ENCODE measurements around the gene SARNP.
"Not testable (repeated sequence)": the region's sequence is repeated elsewhere in the genome, so short reads cannot be mapped to it uniquely, and the experiment has no call there.

SARNP gene

GRCh38 chr12:55789171-55789570 is 28.4 kb downstream of the SARNP start:
- DNase-seq: no peak

DNA sequence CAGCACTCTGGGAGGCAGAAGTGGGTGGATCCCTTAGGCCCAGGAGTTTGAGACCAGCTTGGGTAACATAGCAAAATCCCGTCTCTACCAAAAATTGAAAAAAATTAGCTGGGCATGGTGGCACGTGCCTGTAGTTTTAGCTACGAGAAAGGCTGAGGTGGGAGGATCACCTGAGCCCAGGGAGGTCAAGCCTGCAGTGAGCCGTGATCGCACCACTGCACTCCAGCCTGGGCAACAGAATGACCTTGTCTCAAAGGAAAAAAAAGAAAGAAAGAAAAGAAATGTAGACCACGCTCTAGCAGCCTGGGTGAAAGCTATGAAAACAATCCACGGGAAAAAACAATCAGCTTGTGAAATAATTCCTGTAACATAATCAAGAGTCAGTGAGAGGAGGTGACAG is 29.0 kb downstream of the SARNP start:
- no peak for DNase-seq

GRCh38 chr12:55780685-55781084 is 36.8 kb downstream of the SARNP start:
- no peak for DNase-seq

GRCh38 chr12:55777856-55778255 is 39.7 kb downstream of the SARNP start:
- no peak for DNase-seq

DNA sequence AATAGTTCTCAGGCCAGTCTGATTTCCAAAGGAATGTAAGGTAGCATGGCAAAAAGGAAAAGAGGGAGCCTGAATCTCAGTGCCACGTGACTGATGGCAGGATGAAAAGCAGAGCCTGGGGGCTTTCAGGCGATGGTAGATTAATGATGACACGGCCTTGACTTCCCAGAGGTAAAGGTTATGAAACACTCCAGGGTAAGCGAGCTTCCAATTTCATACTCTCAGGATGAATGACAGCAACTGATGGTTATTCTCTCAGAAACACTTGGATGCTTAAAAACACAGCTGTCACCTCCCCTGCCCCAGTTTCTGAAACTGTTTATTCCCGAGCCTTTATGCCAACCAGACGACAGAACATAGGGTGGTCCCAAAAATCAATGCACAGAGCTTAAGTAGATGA is 45.8 kb downstream of the SARNP start:
- no peak for DNase-seq

DNA sequence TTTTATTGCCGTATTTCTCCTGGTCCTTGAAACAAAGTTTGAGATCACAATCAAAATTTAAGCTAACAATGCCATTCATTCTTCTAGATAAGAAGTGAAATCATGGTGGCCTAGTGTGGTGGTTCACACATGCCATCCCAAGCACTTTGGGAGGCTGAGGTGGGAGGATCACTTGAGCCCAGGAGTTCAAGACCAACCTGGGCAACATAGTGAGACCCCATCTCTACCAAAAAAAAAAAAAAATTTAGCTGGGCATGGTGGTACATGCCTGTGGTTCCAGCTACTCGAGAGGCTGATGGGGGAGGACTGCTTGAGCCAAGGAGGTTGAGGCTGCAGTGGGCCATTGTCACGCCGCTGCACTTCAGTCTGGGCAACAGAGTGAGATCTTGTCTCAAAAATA is 50.4 kb downstream of the SARNP start:
- DNase-seq: no peak

- DNase-seq: no peak
These were observed 51.7 kb downstream of the SARNP start for GRCh38 chr12:55765736-55766290.

- DNase-seq: no peak
These were observed 54.9 kb downstream of the SARNP start for GRCh38 chr12:55762646-55763045.

- no peak for DNase-seq
These were observed 56.9 kb downstream of the SARNP start for GRCh38 chr12:55760663-55761062.

- not testable (repeated sequence) for DNase-seq
These were observed 58.9 kb downstream of the SARNP start for GRCh38 chr12:55758575-55758974.

DNA sequence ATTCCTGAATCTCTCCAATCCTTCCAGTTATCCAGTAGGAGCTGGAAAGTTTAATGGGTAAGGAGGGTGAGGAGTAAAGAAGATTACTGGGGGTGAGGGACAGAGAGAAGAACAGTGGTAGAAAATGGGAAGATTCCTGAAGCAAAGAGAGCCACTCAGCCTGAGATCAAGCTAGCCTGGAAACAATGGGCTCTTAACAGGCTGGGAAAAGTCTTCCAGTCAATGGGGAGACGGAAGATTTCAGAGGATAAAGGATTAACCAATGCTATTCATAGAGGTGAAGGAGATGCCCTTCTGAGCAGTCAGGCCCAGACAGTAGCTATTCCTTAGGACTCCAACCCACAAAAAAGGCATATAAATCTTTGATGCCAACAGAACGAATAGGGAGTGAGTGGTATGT is 59.8 kb downstream of the SARNP start:
- no peak for DNase-seq

GRCh38 chr12:55755246-55755645 is 62.3 kb downstream of the SARNP start:
- DNase-seq: no peak

DNA sequence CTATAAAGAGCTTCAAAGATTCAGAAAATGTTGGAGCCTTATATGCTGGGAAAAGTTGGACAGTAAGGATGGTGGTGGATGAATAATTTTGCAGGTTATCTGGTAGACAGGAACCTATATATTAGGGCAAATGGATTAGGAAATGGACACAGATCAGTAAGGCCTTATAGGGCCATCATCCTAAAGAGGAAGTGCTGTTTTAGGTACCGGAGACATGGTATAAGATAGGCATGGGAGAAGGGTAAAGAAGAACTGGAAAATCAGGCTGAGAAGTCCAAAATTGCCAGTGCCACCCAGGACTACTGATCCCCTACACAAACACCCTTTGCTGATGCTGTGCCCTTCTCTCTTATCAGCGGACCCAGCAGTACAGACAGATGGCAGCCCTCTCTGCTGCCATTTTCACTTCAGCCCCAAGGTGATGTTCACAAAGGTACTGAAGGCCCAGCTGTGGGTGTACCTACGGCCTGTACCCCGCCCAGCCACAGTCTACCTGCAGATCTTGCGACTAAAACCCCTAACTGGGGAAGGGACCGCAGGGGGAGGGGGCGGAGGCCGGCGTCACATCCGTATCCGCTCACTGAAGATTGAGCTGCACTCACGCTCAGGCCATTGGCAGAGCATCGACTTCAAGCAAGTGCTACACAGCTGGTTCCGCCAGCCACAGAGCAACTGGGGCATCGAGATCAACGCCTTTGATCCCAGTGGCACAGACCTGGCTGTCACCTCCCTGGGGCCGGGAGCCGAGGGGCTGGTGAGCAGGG is 69.1 kb downstream of the SARNP start:
- DNase-seq: no peak

GRCh38 chr12:55746913-55747231 is 70.7 kb downstream of the SARNP start:
- no peak for DNase-seq

DNA sequence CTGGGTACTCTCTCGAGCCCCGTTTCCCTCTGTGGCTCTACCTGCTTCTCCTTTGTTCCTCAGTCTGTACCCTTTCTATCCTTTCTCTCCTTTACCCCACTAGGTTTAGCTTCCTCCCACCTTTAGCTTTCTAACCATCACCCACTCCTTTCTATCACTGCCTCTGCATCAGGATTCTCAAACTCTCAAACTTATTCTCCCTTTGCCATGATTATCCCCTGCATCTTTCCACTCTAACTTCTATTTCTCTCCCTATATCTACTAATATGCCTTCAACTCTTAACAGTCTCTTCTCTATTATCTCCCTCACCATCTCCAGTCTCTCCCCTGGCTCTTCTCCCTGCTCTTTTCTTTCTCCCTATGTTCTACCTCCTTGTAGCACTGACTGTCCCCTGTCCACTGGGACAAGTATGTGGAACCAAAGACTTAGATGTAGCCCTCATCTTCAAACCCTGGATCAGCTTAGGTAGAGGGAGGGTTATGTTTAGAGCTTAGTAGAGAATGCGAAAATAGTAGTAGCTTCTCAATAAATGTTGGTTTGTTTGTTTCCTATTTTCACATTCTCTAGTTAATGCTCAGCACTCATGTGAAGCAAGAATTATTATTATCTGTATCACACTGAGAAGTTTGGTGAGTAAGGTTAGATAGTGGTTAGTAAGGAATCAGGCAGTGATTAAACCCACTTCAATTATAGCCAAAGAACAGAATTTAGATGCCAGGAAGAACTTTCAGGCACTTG is 71.2 kb downstream of the SARNP start:
- no peak for DNase-seq

GRCh38 chr12:55745361-55746173 is 72.0 kb downstream of the SARNP start:
- peak; percentile 94 for DNase-seq

DNA sequence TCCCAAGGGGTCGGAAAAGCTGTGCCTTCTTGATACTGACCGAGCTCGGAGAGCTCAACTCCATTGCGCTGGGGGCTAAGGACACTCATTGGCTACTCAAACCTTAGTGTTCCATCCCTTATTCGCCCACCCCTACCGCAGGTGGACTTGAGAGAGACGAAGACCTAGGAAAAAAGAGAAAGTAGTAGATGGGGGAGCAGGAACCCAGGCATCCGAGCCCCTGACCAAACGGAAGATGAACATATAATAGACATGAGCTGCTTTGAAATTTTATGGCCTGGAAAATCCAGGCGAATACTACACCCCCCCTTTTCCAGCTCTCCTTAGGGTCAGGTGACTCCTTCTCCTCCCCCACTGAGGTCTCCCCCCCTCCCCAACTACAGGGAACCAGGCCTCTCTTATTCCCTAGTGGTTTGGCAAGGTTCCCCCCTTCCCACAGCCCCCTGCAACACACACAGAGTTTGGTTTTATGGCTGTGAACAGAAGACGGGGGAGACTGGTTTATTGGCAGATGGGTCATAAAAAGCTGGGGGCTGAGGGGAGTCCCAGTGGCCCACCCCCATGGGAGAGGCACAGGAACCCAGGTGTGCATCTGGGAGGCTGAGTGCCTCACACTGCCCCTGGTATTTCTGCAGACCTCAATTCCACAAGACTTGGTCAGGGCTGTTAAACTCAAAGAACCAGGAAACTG is 73.0 kb downstream of the SARNP start:
- DNase-seq: no peak

DNA sequence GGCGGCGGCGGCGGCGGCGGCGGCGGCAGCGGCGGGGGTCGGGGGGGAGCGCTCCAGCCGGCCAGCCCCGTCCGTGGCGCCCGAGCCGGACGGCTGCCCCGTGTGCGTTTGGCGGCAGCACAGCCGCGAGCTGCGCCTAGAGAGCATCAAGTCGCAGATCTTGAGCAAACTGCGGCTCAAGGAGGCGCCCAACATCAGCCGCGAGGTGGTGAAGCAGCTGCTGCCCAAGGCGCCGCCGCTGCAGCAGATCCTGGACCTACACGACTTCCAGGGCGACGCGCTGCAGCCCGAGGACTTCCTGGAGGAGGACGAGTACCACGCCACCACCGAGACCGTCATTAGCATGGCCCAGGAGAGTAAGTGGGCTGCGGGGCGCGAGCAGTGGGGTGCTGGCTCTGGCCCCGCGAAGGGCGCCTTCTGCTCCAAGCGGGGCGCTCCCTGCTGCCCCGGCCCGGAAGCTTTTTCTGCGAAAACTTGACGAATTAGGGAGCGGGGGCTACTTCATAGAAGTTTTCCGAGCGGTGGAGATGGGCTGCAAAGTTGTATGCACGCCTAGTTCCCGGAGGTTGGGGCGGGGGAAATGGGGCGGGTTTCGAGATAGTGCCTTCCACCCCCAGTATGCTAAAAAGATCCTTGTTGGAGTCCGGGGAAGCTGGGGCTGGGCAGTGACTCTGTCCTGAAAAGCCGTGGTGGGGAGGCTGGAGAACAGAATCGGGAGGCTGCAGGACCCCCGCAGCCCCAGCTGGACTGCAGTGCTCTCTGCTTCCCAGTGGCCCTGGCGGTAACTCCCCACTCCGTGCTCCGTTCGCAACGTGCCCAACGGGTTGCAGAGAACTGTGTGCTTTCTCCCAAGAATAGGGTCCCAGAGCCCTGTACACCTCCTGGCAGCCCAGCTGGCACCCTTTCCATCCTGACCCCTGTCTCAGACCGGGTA is 73.9 kb downstream of the SARNP start:
- DNase-seq: no peak

- DNase-seq: peak; percentile 83
These were observed 74.7 kb downstream of the SARNP start, which contains the start of gene GDF11 for GRCh38 chr12:55742719-55743405. Gene GDF11, plus strand, starts transcription at chr12:55743122. Its CDS starts 195 bp downstream, at chr12:55743317.

DNA sequence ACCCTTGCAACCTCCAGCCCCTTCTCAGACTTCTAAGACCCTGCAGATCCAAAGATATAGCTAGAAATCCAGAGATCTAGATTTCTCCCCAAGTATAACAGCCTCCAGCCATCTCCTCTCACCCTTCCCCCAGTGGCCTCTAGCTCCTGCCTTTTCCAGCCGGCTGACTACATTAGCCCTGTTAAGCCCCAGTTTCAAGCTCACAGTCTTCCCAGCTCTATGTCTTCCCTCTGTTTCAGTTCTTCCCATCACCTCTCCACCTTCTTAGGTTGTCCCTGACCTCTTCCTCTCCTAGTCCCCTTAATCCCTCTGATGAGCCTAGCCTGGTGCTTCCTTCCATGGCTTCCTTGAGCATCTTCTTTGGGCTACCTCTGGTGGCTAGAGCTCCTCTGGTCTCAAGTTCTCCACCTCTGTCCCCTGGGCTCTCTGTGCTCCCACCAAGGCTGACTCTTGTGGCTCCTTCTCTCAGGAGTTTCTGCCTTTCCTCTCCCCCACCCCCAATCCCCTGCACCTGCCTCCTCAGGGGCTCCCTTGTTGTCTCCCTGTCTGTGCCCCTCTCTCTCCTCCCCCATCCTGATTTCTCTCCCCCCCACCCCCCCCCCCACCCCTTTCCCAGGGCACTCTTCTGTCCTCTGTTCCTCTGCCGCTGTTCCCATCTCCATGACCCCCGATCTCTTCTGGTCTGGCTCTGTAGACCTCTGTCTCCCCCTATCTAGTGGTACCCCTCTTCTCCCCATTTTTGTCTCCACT is 75.4 kb downstream of the SARNP start:
- DNase-seq: no peak

All from NCI-H1436 (cell line).